Lower leg skin (tissue), 4 donors: ENCODE measurements around the gene TALDO1. TPM values are rescaled to one million over a fixed set of nuclear protein-coding genes. Genes with fewer than 3 reads are reported as not detected.

Experiments
- DNase-seq, 2 donors: peaks; one replicate each; pipeline ENCODE4 v3.0.0-alpha.2; 2019; ENCODE audit warnings: low spot score in 2 of 2
- H3K4me3 ChIP-seq: fragments of 200-600 bp; sonication (generic); 2 replicates; pipeline ENCODE4 v1.5.1; 2017; ENCODE audit warnings: mild to moderate bottlenecking, low read depth; ENCODE audit not compliant: poor library complexity, severe bottlenecking
- CTCF ChIP-seq, 3 donors: fragments of 450-650 bp; IDR thresholded peaks; one replicate each; pipeline ENCODE4 v1.5.1; 2016; ENCODE audit warnings: antibody characterized with exemption in 3 of 3, mild to moderate bottlenecking in 3 of 3, moderate library complexity in 2 of 3
- POLR2A ChIP-seq, 2 donors: fragments of 450-650 bp; IDR thresholded peaks; one replicate each; pipeline ENCODE4 v1.6.1; 2016 to 2017; ENCODE audit warnings: antibody characterized with exemption in 2 of 2, mild to moderate bottlenecking in 1 of 2, moderate library complexity in 1 of 2
- WGBS, 2 donors: methylation state at CpG; one replicate each; pipeline ENCODE4 v1.1.5; 2018; 5-methylcytosine and 5-hydroxymethylcytosine counted together
- intact Hi-C: fragments of 100-400 bp; cut with DNase I; formaldehyde crosslinking; loops from one replicate; pipeline ENCODE4 v1.15.0; 2023; ENCODE audit warnings: low total_unique reads
- total RNA-seq, 4 donors: library from RNA; depleted of rRNA; stranded (reverse); fragments of >200 nt; gene quantifications; one replicate each; pipeline ENCODE4 v1.1.0, GENCODE V29; 2016

Gene TALDO1
- total RNA-seq, 4 donors from 2014 or later = 167 to 249 (median 183) TPM

- intact Hi-C loops = no loop called here
- no peak for DNase-seq
- H3K4me3 ChIP-seq = no peak overlapping the region
- TF ChIP-seq CTCF (IDR thresholded peaks at IDR 0.05) (no peak), POLR2A (IDR thresholded peaks at IDR 0.05) (no peak)
- 33 to 42% methylated on average over 1 of the region's 1 CpG for WGBS, 2 donors
These were observed 1.8 kb upstream of the TALDO1 start for GRCh38 chr11:745428-745827.

- TF ChIP-seq CTCF (IDR thresholded peaks at IDR 0.05) (no peak), POLR2A (IDR thresholded peaks at IDR 0.05) (no peak)
- WGBS, 2 donors = 31 to 43% methylated on average over 26 to 36 of the region's 46 CpGs
- intact Hi-C loops = no loop called here
- H3K4me3 ChIP-seq = peak overlapping the region; percentile 95
- DNase-seq = no peak
These were observed 741 bp upstream of the TALDO1 start for GRCh38 chr11:746289-747157.

- no peak for DNase-seq
- TF ChIP-seq POLR2A (IDR thresholded peaks at IDR 0.05) = no peak
- TF ChIP-seq CTCF (IDR thresholded peaks at IDR 0.05) = no peak
- peak overlapping the region; percentile 95 for H3K4me3 ChIP-seq
- intact Hi-C loops = no loop called here
- 4 to 8% methylated on average over 13 to 18 of the region's 18 CpGs for WGBS, 2 donors
These were observed 719 bp downstream of the TALDO1 start for GRCh38 chr11:748007-748359.

GRCh38 chr11:749731-750130, 2.5 kb downstream of the TALDO1 start:
- DNase-seq = no peak
- H3K4me3 ChIP-seq = no peak overlapping the region
- WGBS, 2 donors = 46 to 72% methylated on average over 2 of the region's 2 CpGs
- intact Hi-C loops = no loop called here
- TF ChIP-seq CTCF (IDR thresholded peaks at IDR 0.05) = no peak
- TF ChIP-seq POLR2A (IDR thresholded peaks at IDR 0.05) = no peak

GRCh38 chr11:760236-760635, 13.0 kb downstream of the TALDO1 start:
- DNase-seq = no peak
- no peak overlapping the region for H3K4me3 ChIP-seq
- TF ChIP-seq CTCF (IDR thresholded peaks at IDR 0.05) (no peak), POLR2A (IDR thresholded peaks at IDR 0.05) (no peak)
- intact Hi-C loops = no loop called here
